OCI-LY1 (cell line): ENCODE measurements around the gene RBBP6.

Source experiments
- H2AFZ ChIP-seq: fragments of 200-600 bp; sonication (generic), shearing (Covaris generic); 2 replicates; pipeline ENCODE4 v1.6.0; 2014; ENCODE audit warnings: antibody characterized with exemption, mild to moderate bottlenecking, low read length
- H3F3A ChIP-seq: fragments of 200-600 bp; sonication (generic), shearing (Covaris generic); 2 replicates; pipeline ENCODE4 v1.6.0; 2014; ENCODE audit warnings: mild to moderate bottlenecking, antibody characterized with exemption, low read length, moderate library complexity; ENCODE audit not compliant: insufficient read depth
- H3K27ac ChIP-seq: fragments of 200-600 bp; sonication (generic); 2 replicates; pipeline ENCODE4 v1.5.1; 2014; ENCODE audit warnings: low read length, mixed run types, mild to moderate bottlenecking, low read depth; ENCODE audit not compliant: poor library complexity, severe bottlenecking
- H3K27me3 ChIP-seq: fragments of 200-600 bp; sonication (generic); 2 replicates; pipeline ENCODE4 v1.6.0; 2014; ENCODE audit warnings: antibody characterized with exemption, mild to moderate bottlenecking, low read length, moderate library complexity; ENCODE audit not compliant: insufficient read depth
- H3K36me3 ChIP-seq: fragments of 200-600 bp; sonication (generic); 2 replicates; pipeline ENCODE4 v1.6.1; 2014; ENCODE audit warnings: mild to moderate bottlenecking, antibody characterized with exemption, low read length, moderate library complexity, mixed read lengths; ENCODE audit not compliant: insufficient read depth
- H3K4me1 ChIP-seq: fragments of 200-600 bp; sonication (generic); 2 replicates; pipeline ENCODE4 v1.5.1; 2014; ENCODE audit warnings: mild to moderate bottlenecking, low read length, moderate library complexity; ENCODE audit not compliant: insufficient read depth, severe bottlenecking
- H3K4me2 ChIP-seq: fragments of 200-600 bp; sonication (generic), shearing (Covaris generic); 2 replicates; pipeline ENCODE4 v1.6.1; 2014; ENCODE audit warnings: low read length
- H3K4me3 ChIP-seq: fragments of 200-600 bp; sonication (generic); 2 replicates; pipeline ENCODE4 v1.5.1; 2014; ENCODE audit warnings: low read length, low read depth, mild to moderate bottlenecking, mixed read lengths; ENCODE audit not compliant: poor library complexity, severe bottlenecking
- H3K79me2 ChIP-seq: fragments of 200-600 bp; shearing (Covaris generic); 2 replicates; pipeline ENCODE4 v1.6.1; 2016; ENCODE audit warnings: mixed run types, low read length, mixed read lengths; ENCODE audit not compliant: insufficient read depth
- H3K9ac ChIP-seq: fragments of 200-600 bp; sonication (generic), shearing (Covaris generic); 2 replicates; pipeline ENCODE4 v1.6.1; 2014; ENCODE audit warnings: mild to moderate bottlenecking, low read length, mixed read lengths
- H3K9me2 ChIP-seq: fragments of 200-600 bp; sonication (generic), shearing (Covaris generic); 2 replicates; pipeline ENCODE4 v1.6.1; 2014; ENCODE audit warnings: low read depth, mild to moderate bottlenecking, low read length, mixed read lengths
- H3K9me3 ChIP-seq: fragments of 200-600 bp; shearing (Covaris generic); 2 replicates; pipeline ENCODE4 v1.6.1; 2014; ENCODE audit warnings: low read length, mixed read lengths
- H4K20me1 ChIP-seq: fragments of 200-600 bp; sonication (generic), shearing (Covaris generic); 2 replicates; pipeline ENCODE4 v1.6.0; 2016; ENCODE audit warnings: mild to moderate bottlenecking, low read length; ENCODE audit not compliant: insufficient read depth
- CTCF ChIP-seq: fragments of 200-600 bp; sonication (generic), shearing (Covaris generic); IDR thresholded peaks from 2 replicates; pipeline ENCODE4 v1.5.1; 2017; ENCODE audit warnings: mild to moderate bottlenecking, antibody characterized with exemption, low read length, moderate library complexity, mixed read lengths
- EZH2 ChIP-seq: fragments of 200-600 bp; sonication (generic), shearing (Covaris generic); IDR thresholded peaks from 2 replicates; pipeline ENCODE4 v1.8.0; 2017; ENCODE audit warnings: borderline replicate concordance, mixed run types, mild to moderate bottlenecking, antibody characterized with exemption, low read length, moderate library complexity, mixed read lengths

RBBP6 gene

GRCh38 chr16:24516900-24517669, 22.3 kb upstream of the RBBP6 start:
- no peaks in the 10 kb centered on the region for H3K4me1 ChIP-seq
- H2AFZ ChIP-seq = no peak overlapping the region
- H3K4me3 ChIP-seq = no peak overlapping the region

GRCh38 chr16:24518498-24518897, 20.9 kb upstream of the RBBP6 start:
- Histone ChIP-seq H3K4me2 (no peak overlapping the region), H3K36me3 (no peaks in the 10 kb centered on the region), H3K27me3 (no peaks in the 10 kb centered on the region), H4K20me1 (no peaks in the 10 kb centered on the region), H3K9me3 (no peaks in the 10 kb centered on the region), H3K4me3 (no peak overlapping the region), H3K9me2 (no peaks in the 10 kb centered on the region), H3K4me1 (no peaks in the 10 kb centered on the region), H3F3A (no peaks in the 10 kb centered on the region), H3K27ac (no peak overlapping the region), H3K9ac (no peak overlapping the region), H3K79me2 (no peaks in the 10 kb centered on the region), H2AFZ (no peak overlapping the region)
- TF ChIP-seq CTCF = no peak
- TF ChIP-seq EZH2 = no peak

More at GRCh38 chr16:24516900-24517669, 22.3 kb upstream of the RBBP6 start:
- TF ChIP-seq EZH2 (no peak), CTCF (peak; percentile 90)
- Histone ChIP-seq H4K20me1 (no peaks in the 10 kb centered on the region), H3F3A (no peaks in the 10 kb centered on the region), H3K9me2 (no peaks in the 10 kb centered on the region), H3K9me3 (no peaks in the 10 kb centered on the region), H3K36me3 (no peaks in the 10 kb centered on the region), H3K27me3 (no peaks in the 10 kb centered on the region), H3K4me2 (peak overlapping the region; percentile 31; the same call in 1 of the 2 replicates), H3K79me2 (no peaks in the 10 kb centered on the region), H3K9ac (no peak overlapping the region), H3K27ac (no peak overlapping the region)

GRCh38 chr16:24520983-24521382, 18.4 kb upstream of the RBBP6 start:
- Histone ChIP-seq H3K9me3 (no peaks in the 10 kb centered on the region), H3K36me3 (no peaks in the 10 kb centered on the region), H4K20me1 (no peaks in the 10 kb centered on the region), H3K4me3 (no peak overlapping the region), H2AFZ (no peak overlapping the region), H3K27ac (no peak overlapping the region), H3K4me2 (no peak overlapping the region), H3F3A (no peaks in the 10 kb centered on the region), H3K27me3 (no peaks in the 10 kb centered on the region), H3K4me1 (no peaks in the 10 kb centered on the region), H3K9me2 (no peaks in the 10 kb centered on the region), H3K79me2 (no peaks in the 10 kb centered on the region), H3K9ac (no peak overlapping the region)
- TF ChIP-seq EZH2 (no peak), CTCF (no peak)
